Right renal cortex interstitium (tissue), 3 donors: ENCODE data around the gene KIF25. TPM values are rescaled to one million over a fixed set of nuclear protein-coding genes. Genes with fewer than 3 reads are reported as not detected.
"Not testable (repeated sequence)": the region's sequence is repeated elsewhere in the genome, so short reads cannot be mapped to it uniquely, and the experiment has no call there.

ENCODE experiments used
- DNase-seq, 3 donors: peaks; one replicate each; pipeline ENCODE4 v3.0.0-alpha.2; 2013; ENCODE audit warnings: low read depth in 3 of 3, low spot score in 2 of 3
- polyA plus RNA-seq, 3 donors: library from polyadenylated mRNA; unstranded; fragments of 120-200 nt; gene quantifications; one replicate each; pipeline ENCODE4 v1.2.1, GENCODE V29; 2013; ENCODE audit not compliant: insufficient read length in 3 of 3

Gene KIF25
- polyA plus RNA-seq, 3 donors = 0.47 to 0.82 (median 0.50) TPM

DNA sequence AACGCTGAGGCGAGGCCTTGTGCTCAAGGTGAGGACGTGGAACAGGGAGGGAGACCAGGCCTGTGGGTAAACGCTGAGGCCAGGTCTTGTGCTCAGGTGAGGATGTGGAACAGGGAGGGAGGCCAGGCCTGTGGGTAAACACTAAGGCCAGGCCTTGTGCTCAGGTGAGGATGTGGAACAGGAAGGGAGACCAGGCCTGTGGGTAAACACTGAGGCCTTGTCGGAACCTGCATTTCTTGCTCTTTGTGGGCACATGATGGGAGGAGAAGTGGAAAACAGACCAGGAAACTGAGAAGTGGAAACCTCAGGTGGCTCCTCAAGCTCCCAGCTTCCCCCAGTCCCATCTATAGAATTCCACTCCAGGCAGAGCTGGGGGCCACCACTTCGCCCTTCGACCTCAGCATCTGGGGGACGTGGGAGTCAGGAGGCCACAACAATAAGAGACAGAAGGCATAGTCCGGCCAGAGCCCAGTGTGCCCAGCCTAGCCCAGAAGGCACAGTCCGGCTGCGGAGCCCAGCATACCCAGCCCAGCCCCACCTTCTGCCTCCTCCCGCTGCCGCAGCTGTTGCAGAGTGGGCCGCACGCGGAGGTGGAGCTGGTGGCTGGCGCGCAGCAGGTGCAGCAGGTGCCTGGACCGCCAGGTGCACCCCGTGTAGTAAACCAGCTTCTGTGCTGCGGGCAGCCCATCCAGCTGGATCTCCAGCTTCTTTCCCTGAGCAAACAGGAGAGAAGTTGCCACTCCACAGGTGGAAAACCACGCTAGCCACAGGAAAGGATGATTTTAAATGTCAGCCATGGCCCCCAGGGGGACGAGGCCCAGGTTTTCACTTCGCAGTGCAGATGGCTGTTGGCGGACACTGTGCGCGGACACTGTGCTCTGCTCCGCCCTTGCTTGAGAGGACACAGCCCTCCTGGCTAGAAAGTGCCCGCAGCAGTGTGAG, 64.1 kb downstream of the KIF25 start:
- DNase-seq = no peak

DNA sequence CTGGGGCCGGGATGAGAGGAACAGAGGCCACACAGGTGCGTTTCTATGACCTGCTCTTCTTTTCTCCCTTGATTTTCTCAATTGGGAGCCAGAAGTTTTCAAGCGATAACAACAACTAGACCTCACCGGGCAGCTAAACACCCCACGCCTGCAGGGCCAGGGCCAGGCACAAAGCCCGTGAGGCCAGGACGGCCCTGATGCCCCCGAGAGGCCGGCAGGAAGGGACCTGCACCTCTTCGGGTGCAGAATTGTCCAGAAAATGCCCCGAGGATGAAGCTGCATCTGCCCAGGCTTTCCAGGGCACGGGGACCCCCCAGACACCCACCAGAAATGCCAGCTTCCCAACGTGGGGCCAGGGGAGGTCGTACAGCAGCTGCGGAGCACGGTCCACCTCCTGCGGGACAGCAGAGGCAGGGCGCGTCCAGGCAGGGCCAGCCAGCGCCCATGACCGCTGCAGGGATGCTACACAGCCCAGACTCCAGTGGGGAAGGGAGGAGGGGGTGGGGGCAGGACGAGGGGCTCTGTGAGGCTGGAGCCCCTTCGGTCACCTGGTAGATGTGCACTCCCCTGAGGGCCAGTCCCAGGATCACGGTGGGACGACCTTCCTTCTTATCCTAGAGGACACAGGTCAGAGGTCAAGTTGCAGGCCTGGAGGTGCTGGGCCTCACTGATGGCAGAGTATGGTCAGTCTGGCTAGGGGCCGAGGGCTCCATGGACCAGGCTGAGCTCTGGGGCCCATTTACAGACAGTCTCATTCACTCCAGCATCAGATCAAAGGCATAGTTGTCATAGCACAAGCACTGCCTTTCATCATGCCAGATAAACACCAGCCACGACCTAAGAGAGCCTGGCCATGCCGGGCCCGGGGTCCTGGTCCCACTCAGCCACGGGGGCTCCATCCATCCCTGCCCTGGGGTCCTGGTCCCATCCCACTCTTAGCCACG, 65.1 kb downstream of the KIF25 start:
- no peak for DNase-seq

DNA sequence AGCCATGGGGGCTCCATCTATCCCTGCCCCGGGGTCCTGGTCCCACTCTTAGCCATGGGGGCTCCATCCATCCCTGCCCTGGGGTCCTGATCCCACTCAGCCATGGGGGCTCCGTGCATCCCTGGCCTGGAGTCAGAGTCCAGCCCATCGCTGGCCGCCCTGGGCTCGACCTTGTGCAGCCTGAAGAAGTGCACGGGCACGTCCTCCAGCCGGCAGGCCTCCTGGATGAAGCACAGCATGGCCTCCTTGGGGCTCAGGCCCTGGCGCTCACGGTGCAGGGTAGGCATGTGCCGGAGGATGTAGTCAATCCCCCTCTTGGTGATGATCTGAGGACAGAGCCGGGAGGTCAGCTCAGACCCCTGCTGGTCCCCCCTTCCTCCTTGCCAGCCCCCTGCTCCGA, 66.0 kb downstream of the KIF25 start:
- DNase-seq = no peak

GRCh38 chr6:168064226-168064807, 66.8 kb downstream of the KIF25 start:
- DNase-seq = no peak

GRCh38 chr6:168067081-168067759, 69.7 kb downstream of the KIF25 start:
- DNase-seq = no peak

DNA sequence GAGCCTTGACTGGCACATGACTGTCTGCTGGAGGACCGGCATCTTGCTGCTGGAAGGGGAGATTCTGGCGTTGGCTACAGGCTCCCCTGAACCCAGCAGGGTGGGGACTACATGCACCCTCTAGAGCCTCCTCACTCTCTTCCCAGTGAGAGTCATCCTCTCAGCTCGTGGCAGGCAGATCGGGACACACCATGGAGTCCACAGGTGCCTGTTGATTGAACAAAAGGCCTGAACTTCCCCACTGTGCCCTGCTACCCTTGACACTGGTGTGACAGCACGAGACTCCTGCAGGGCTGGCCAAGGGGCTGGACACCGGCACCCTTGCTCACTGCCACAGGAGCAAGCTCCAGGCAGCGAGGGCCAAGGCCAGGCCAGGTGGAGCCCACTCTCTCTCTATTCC, 73.3 kb downstream of the KIF25 start:
- DNase-seq = no peak

GRCh38 chr6:168071620-168072019, 74.1 kb downstream of the KIF25 start:
- no peak for DNase-seq

GRCh38 chr6:168072261-168072660, 74.8 kb downstream of the KIF25 start:
- no peak for DNase-seq

GRCh38 chr6:168072730-168073129, 75.3 kb downstream of the KIF25 start:
- no peak for DNase-seq

DNA sequence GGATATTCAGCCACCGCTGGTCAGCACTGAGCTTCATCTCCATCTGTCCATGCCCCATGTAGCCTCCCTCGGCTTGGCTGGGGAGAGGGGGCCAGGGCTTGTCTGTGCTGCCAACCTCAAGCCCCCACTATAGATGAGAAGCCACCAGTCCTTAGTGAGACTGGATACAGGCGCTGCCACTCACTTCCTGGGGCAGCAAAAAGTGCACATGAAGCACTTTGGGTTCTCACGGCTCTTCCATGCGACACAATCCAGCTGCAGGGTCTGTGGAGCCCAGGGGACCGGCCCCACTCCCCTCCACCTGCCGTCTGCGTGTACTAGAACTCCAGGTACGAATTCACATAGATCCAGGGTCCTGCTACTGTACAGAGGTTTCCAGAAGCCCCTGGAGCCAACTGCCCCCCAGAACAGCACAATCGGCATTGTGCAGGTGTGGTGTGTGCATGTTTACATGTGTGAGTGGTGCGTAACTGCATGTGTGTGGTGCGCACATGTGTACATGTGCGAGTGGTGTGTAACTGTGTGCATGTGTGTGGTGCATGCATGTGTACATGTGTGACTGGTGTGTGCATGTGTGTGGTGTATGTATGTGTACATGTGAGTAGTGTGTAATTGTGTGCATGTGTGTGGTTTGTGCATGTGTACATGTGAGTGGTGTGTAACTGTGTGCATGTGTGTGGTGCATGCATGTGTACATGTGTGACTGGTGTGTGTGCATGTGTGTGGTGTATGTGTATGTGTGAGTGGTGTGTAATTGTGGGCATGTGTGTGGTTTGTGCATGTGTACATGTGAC, 76.7 kb downstream of the KIF25 start:
- DNase-seq = no peak

DNA sequence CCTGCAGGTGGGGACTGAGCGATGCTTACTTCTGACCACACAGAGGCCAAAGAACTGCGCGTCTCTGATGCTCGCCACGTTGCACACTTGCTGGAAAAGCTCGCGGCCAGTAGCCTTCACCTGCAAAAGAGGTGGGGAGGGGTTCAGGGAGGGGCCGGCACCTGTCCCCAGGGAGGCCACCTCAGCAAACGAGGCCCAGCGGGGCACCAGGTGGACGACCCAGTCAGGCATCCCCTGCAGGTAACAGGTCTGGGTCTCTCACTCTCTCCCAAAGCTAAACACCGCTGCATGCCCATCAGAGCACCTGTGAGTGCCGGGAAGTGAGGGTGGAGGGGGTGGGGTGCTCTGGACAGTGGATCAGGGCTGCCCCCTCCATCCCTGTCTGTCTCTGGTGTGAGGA, 77.7 kb downstream of the KIF25 start:
- DNase-seq = no peak

GRCh38 chr6:168075787-168076202, 78.3 kb downstream of the KIF25 start:
- DNase-seq = no peak

- not testable (repeated sequence) for DNase-seq
Observed at GRCh38 chr6:168077401-168077800, 79.9 kb downstream of the KIF25 start.

- DNase-seq = no peak
Observed at GRCh38 chr6:168078175-168078942, 80.9 kb downstream of the KIF25 start.

DNA sequence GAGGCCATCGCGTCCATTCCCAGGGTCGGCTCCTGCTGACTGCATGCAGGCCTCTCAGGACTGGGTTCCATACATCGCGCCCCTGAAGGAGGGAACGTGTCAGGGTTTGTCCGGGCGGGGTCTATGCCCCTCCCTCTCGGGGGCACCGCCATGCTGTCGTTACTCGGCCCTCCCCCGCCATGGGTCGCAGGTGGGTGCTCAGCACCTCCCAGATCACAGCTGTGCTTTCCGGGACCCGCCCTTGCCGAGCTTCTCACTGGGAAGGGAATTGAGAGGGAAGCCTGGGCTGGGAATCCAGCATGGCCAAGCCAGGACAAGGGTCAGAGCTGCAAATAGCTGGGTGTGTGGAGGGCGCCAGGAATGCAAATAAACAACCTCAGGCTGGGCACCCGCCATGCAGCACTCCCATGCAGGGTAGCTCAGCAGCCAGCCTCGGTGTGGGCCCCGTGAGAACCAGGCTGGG, 81.5 kb downstream of the KIF25 start, which contains the start of gene FRMD1:
TSS of gene FRMD1 (minus strand) at position 270 of the 463 bp plus-strand sequence. CDS start at position 152, 118 bp downstream.
- DNase-seq = no peak

GRCh38 chr6:168080393-168081077, 83.1 kb downstream of the KIF25 start:
- DNase-seq = no peak

DNA sequence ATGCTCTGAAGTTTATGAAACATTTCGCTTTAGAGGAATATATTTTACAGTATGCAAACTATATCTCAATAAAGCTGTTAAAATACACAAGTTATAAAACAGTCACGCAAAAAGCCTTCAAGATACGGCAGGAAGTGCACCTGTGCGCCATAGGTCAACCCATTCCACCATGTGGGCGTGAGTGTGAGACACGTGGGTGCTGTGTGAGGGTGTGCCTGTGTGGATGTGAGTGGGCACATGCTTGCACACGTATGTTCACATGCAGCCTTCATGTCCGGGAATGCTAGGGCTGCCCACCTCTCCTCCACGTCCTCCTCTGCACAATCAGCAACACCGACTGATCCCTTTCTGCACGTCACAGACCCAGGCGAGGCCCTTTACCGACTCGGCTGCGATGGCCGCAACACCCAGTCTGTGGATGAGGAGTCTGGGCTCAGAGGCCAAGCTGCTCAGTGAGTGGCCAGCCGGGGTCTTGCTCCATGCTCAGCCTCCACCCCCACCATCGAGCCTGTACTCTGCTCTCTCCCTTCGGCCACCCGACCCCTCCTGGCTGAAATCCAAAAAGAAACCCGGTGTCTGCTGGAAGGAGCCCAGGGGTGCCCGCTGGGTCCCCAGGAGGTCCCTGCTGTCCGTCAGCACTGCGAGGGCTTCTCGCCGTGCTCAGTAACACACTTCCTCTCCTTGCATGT, 84.5 kb downstream of the KIF25 start:
- DNase-seq = no peak
